ENCODE measurements around the gene SBF2. TPM values are rescaled to one million over a fixed set of nuclear protein-coding genes. Genes with fewer than 3 reads are reported as not detected.
"Not testable (repeated sequence)": the region's sequence is repeated elsewhere in the genome, so short reads cannot be mapped to it uniquely, and the experiment has no call there.

SBF2 gene
- total RNA-seq, 2 experiments from 2014 or later = 6.6 to 6.9 TPM

- POLR2A ChIA-PET = no interaction called here
- CTCF ChIA-PET = no interaction called here
Observed at GRCh38 chr11:10048350-10048749, 245.7 kb downstream of the SBF2 start.

GRCh38 chr11:10044618-10045017 lies 249.4 kb downstream of the SBF2 start:
- CTCF ChIA-PET = no interaction called here
- POLR2A ChIA-PET = no interaction called here

- ChIA-PET CTCF (no interaction called here), POLR2A (no interaction called here)
Observed at GRCh38 chr11:10042699-10043098, 251.3 kb downstream of the SBF2 start.

- POLR2A ChIA-PET = no interaction called here
- CTCF ChIA-PET = no interaction called here
Observed at GRCh38 chr11:10041748-10042446, 252.1 kb downstream of the SBF2 start.

- CTCF ChIA-PET = no interaction called here
Observed at GRCh38 chr11:10041332-10041731, 252.7 kb downstream of the SBF2 start.

GRCh38 chr11:10038521-10039302 lies 255.3 kb downstream of the SBF2 start:
- ChIA-PET POLR2A (no interaction called here), CTCF (no interaction called here)

More at GRCh38 chr11:10041332-10041731, 252.7 kb downstream of the SBF2 start:
- POLR2A ChIA-PET = no interaction called here

GRCh38 chr11:10035932-10036331 lies 258.1 kb downstream of the SBF2 start:
- CTCF ChIA-PET, POLR2A ChIA-PET: not testable (repeated sequence)

GRCh38 chr11:10032935-10033334 lies 261.1 kb downstream of the SBF2 start:
- POLR2A ChIA-PET = interaction anchor here (0.6 kb wide), 1 partner anchor 400 kb away, joined by 4 read pairs; no protein-coding TSS in a partner anchor
- CTCF ChIA-PET = no interaction called here

GRCh38 chr11:10030122-10030490 lies 263.9 kb downstream of the SBF2 start:
- ChIA-PET CTCF (no interaction called here), POLR2A (no interaction called here)

GRCh38 chr11:10029386-10030121 lies 264.5 kb downstream of the SBF2 start:
- POLR2A ChIA-PET = no interaction called here
- CTCF ChIA-PET = no interaction called here

GRCh38 chr11:10026514-10026913 lies 267.5 kb downstream of the SBF2 start:
- POLR2A ChIA-PET = no interaction called here
- CTCF ChIA-PET = no interaction called here

GRCh38 chr11:10023212-10023611 lies 270.8 kb downstream of the SBF2 start:
- ChIA-PET POLR2A (no interaction called here), CTCF (no interaction called here)

- CTCF ChIA-PET = no interaction called here
- POLR2A ChIA-PET = no interaction called here
Observed at GRCh38 chr11:10022764-10023163, 271.3 kb downstream of the SBF2 start.

GRCh38 chr11:10021563-10021962 lies 272.5 kb downstream of the SBF2 start:
- POLR2A ChIA-PET = no interaction called here
- CTCF ChIA-PET = no interaction called here

- POLR2A ChIA-PET = no interaction called here
- CTCF ChIA-PET = no interaction called here
Observed at GRCh38 chr11:10019906-10020682, 273.9 kb downstream of the SBF2 start.

- ChIA-PET POLR2A (no interaction called here), CTCF (no interaction called here)
Observed at GRCh38 chr11:10017911-10018310, 276.1 kb downstream of the SBF2 start.

- POLR2A ChIA-PET = no interaction called here
Observed at GRCh38 chr11:10017050-10017449, 277.0 kb downstream of the SBF2 start.

GRCh38 chr11:10012068-10012467 lies 282.0 kb downstream of the SBF2 start:
- ChIA-PET CTCF (no interaction called here), POLR2A (no interaction called here)

More at GRCh38 chr11:10017050-10017449, 277.0 kb downstream of the SBF2 start:
- CTCF ChIA-PET = no interaction called here

GRCh38 chr11:10005955-10006525 lies 288.0 kb downstream of the SBF2 start:
- POLR2A ChIA-PET = no interaction called here
- CTCF ChIA-PET = interaction anchor here (0.6 kb wide), 1 partner anchor 293 kb away, joined by 4 read pairs; no protein-coding TSS in a partner anchor

Data from activated CD8-positive, alpha-beta memory T cell treated with anti-CD3 and anti-CD28 coated beads for 36 hours (primary cell).